Stimulated activated CD8-positive, alpha-beta memory T cell treated with anti-CD3 and anti-CD28 coated beads, Interleukin-7, amount 100 ng/mL, for 4 hours (primary cell): ENCODE data around the gene OR5M8.

Experiments used
- DNase-seq, 2 donors: peaks; one replicate each; pipeline ENCODE4 v3.0.0-alpha.2; 2020; ENCODE audit warnings: low read depth in 2 of 2

Gene OR5M8

GRCh38 chr11:56491270-56491669 lies at the start of gene OR5M8:
TSS of gene OR5M8 (minus strand) at chr11:56491370. CDS start at chr11:56491370, 0 bp downstream.
- DNase-seq: no peak

GRCh38 chr11:56533054-56533740 lies 42.0 kb upstream of the OR5M8 start:
- DNase-seq: no peak

DNA sequence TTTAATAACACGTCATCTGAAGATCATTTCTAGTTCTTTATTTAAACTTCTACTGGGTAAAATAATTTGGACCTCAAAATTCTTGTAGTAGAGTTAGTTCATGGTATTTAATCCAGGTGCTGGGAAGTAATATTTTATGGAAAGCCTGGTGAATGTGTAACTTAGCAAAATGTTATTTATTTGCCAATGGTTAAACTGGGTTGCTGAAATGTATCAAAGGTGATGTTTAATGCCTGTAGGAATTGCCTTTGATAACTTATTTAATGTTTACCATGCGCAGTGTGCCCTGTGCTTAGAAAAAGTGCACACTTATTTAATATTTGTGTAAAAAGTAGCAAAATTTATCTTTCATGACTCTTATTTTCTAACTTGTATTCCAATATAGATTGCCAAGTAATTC lies 40.7 kb upstream of the OR5M8 start:
- no peak for DNase-seq

- no peak for DNase-seq
Measured at GRCh38 chr11:56522008-56522407, 30.8 kb upstream of the OR5M8 start.

DNA sequence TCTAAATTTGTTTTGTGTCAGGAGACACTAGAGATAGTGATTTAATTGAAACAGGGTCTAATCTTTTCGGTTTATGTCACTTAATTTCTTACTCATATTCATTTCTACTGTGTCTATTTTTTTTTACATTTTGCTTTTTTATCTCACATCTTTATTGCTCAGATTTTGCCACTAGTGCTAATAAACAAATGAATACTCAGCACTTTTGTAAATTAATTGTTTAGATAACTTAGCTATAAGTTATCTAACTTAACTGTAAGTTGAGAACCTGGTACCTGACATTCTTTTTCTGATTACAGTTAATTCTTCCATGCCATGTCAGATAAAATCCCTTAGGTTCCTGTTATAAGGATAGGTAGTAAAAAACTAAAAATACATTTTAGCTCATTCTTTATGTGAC lies 22.1 kb upstream of the OR5M8 start:
- no peak for DNase-seq

DNA sequence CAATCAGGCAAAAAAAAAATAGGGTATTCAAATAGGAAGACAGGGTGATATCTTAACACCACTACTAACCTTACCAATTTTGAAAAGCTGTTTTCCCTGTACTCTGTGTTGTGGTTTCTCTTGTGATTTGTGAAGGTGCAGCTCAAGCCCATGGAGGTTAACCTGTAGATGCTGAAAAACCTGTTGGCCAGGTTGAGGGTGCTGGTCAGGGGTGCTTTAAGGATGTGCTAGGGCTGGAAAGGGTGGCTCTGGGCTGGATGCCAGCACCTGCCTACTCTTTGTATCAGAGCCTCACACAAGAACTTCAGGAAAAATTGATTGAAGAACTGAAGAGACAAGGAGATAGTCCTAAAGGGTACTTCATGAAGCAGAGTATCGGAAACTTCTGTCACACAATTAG lies 18.3 kb upstream of the OR5M8 start:
- DNase-seq: no peak

GRCh38 chr11:56497010-56497409 lies 5.8 kb upstream of the OR5M8 start:
- DNase-seq: no peak

DNA sequence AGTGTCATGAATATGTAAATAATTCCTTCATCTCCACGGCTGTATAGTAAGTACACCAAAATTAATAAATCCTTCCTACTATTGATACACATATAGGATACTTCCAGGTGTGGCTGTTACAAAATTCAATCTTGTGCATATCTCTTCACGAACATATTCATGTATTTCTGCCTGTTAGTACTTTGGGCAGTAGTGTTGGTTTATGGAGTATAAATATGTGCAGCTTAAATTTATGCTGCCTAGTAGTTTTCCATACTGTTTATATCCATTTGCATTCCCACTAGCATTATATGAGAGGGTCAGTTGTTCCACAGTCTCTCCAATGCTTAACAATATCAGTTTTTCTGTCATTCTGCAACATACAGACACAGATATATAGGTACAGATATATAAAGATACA lies 3.9 kb upstream of the OR5M8 start:
- DNase-seq: no peak

DNA sequence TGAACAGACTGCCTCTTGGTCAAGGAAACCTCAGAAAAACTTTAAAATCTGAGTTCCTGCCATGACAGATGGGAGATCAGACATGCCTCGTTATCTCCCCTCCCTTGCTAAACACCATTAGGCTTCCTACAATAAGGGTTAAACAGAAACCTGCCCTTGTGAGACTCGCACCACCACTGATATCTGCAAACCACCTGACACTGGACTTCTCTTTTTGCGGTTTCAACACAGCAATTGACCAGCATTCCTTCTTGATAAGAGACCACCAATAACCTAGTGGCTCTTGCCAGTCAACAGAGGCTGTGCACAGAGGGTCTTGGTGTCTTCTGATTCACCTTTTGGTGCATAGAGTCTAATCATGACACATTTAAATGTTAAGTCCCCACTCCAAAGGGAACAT lies 4.4 kb downstream of the OR5M8 start:
- DNase-seq: no peak

GRCh38 chr11:56474729-56475235 lies 16.4 kb downstream of the OR5M8 start:
- DNase-seq: no peak

DNA sequence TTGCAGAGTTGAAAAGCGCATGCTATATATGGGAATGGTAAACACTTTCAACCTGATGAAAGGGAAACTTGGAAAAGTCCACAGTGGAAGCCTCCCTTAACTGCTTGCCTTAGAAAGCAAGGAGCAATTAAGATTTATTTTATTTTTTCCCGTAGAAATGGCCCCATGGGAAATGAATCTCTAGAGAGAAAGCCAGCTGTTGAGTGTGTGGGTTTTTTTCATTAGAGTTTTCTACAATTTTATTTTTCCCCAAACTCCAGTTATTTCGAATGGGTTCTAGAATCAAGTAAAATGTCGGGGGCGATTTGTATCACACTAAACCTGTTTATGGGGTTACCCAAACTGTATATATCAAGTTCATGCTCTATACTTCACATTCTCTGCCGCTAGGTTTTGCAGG lies 17.9 kb downstream of the OR5M8 start, which contains the start of gene OR5M3:
Gene OR5M3 (minus strand): TSS at position 101 of the 400 bp plus-strand sequence. CDS start 2,855 bp downstream, outside the sequence.
- no peak for DNase-seq

- no peak for DNase-seq
Measured at GRCh38 chr11:56457076-56457475, 34.1 kb downstream of the OR5M8 start.

- no peak for DNase-seq
Measured at GRCh38 chr11:56453521-56453920, 37.6 kb downstream of the OR5M8 start.
